Measurements from ENCODE around the gene GABRA5. TPM values are rescaled to one million over a fixed set of nuclear protein-coding genes. Genes with fewer than 3 reads are reported as not detected.

The GABRA5 gene
- total RNA-seq, 1 donor from 2014 or later = 1.1 TPM

DNA sequence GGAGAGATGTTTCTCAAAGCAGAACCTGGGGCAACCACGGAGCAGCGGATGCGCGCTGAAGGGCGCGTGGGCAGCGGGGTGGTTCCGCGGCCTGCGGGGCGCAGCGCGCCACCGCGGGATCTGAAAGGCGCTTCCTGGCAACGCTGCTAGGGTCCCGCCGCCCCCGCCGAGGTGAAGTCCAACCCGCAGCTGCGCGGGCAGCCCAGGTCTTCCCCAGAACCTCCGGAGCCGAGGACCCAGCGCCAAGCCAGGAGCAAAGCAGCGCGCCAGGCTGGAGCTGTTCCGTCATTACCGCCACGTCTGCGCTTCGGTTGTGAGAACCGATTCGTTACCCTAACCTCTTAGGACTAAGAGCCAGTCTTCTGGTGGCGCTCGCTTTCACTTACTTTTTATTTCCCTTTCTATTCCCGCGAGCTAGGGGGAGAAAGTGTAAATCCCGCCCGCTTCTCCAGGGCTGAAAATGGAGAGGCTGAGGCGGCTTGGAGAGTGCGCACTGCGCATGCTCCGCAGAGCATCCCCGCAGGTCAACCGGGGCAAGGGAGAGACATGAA, 100.9 kb downstream of the GABRA5 start:
- Mint-ChIP-seq H3K36me3 (ENCODE audit: unreplicated experiment) (peaks cover 6% of the 10 kb centered on the region), H3K4me1 (ENCODE audit: low read depth, unreplicated experiment) (no peaks in the 10 kb centered on the region), H3K27ac (ENCODE audit: unreplicated experiment) (peak overlapping the region; percentile 72), H3K27me3 (ENCODE audit: unreplicated experiment) (peaks cover 23% of the 10 kb centered on the region), H3K4me3 (ENCODE audit: unreplicated experiment) (peak overlapping the region; percentile 87), H3K9me3 (ENCODE audit: unreplicated experiment) (peaks cover 2% of the 10 kb centered on the region)
- TF ChIP-seq, protein P1, sequence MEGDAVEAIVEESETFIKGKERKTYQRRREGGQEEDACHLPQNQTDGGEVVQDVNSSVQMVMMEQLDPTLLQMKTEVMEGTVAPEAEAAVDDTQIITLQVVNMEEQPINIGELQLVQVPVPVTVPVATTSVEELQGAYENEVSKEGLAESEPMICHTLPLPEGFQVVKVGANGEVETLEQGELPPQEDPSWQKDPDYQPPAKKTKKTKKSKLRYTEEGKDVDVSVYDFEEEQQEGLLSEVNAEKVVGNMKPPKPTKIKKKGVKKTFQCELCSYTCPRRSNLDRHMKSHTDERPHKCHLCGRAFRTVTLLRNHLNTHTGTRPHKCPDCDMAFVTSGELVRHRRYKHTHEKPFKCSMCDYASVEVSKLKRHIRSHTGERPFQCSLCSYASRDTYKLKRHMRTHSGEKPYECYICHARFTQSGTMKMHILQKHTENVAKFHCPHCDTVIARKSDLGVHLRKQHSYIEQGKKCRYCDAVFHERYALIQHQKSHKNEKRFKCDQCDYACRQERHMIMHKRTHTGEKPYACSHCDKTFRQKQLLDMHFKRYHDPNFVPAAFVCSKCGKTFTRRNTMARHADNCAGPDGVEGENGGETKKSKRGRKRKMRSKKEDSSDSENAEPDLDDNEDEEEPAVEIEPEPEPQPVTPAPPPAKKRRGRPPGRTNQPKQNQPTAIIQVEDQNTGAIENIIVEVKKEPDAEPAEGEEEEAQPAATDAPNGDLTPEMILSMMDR (IDR thresholded peaks at IDR 0.05; ENCODE audit: partially characterized antibody, unreplicated experiment) = no peak
- DNase-seq = peak; percentile 82

DNA sequence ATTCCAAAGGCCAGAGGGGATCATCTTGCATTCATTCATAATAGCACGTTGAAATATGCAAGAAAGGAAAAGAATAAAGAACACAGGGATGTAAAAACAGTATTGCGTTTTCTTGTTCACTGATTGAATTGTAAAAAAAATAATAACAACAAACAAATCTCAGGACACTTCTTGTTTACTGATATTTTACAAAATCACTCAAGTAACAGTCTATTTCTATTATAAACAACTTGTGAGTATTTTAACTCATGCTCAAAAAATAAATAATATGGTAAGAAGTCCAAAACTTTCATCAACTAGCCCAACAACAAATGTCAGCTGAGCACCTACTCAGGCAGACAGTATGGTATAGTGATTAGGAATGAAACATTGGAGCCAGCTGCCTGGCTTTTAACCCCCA, 101.9 kb downstream of the GABRA5 start:
- H3K27ac Mint-ChIP-seq (ENCODE audit: unreplicated experiment) = no peak overlapping the region
- peaks cover 2% of the 10 kb centered on the region for H3K9me3 Mint-ChIP-seq (ENCODE audit: unreplicated experiment)
- H3K4me3 Mint-ChIP-seq (ENCODE audit: unreplicated experiment) = peak overlapping the region; percentile 52
- no peaks in the 10 kb centered on the region for H3K4me1 Mint-ChIP-seq (ENCODE audit: low read depth, unreplicated experiment)
- peaks cover 6% of the 10 kb centered on the region for H3K36me3 Mint-ChIP-seq (ENCODE audit: unreplicated experiment)
- peaks cover 22% of the 10 kb centered on the region for H3K27me3 Mint-ChIP-seq (ENCODE audit: unreplicated experiment)
- no peak for DNase-seq
- TF ChIP-seq, protein P1 (IDR thresholded peaks at IDR 0.05; ENCODE audit: partially characterized antibody, unreplicated experiment) = no peak

DNA sequence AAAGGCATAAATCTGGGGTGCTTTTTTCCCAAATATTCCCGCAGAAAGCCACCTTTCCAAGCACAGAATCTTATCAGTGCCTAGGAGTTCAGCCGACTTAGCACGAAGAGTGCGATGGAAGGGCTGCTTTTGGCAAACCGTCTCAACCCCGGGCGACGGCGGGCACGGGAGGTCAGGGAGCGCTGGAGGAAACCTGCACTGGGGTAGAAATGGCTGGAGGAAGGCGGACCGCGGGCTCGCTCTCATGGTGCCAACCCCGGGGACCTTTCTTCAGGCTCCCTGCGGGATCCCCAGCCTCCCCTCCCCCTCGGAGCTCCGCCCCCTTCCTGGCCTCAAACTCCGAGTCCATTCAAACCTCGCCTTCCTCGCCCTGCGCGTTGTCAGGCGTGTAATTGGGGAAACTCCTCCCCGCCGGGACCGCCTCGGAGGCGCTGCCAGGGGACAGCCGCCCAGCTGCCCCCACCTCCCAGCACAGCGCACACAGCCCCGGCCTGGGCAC, 103.9 kb downstream of the GABRA5 start, which contains the start of gene GABRG3:
TSS of gene GABRG3 (plus strand) at position 470 of the 499 bp plus-strand sequence.
- Mint-ChIP-seq H3K36me3 (ENCODE audit: unreplicated experiment) (peaks cover 6% of the 10 kb centered on the region), H3K4me1 (ENCODE audit: low read depth, unreplicated experiment) (no peaks in the 10 kb centered on the region), H3K27me3 (ENCODE audit: unreplicated experiment) (peaks cover 22% of the 10 kb centered on the region), H3K9me3 (ENCODE audit: unreplicated experiment) (peaks cover 2% of the 10 kb centered on the region), H3K4me3 (ENCODE audit: unreplicated experiment) (peak within 1 kb of the TSS; percentile 84), H3K27ac (ENCODE audit: unreplicated experiment) (no peak within 1 kb of the TSS)
- peak; percentile 45 for DNase-seq
- TF ChIP-seq, protein P1 (IDR thresholded peaks at IDR 0.05; ENCODE audit: partially characterized antibody, unreplicated experiment) = no peak

DNA sequence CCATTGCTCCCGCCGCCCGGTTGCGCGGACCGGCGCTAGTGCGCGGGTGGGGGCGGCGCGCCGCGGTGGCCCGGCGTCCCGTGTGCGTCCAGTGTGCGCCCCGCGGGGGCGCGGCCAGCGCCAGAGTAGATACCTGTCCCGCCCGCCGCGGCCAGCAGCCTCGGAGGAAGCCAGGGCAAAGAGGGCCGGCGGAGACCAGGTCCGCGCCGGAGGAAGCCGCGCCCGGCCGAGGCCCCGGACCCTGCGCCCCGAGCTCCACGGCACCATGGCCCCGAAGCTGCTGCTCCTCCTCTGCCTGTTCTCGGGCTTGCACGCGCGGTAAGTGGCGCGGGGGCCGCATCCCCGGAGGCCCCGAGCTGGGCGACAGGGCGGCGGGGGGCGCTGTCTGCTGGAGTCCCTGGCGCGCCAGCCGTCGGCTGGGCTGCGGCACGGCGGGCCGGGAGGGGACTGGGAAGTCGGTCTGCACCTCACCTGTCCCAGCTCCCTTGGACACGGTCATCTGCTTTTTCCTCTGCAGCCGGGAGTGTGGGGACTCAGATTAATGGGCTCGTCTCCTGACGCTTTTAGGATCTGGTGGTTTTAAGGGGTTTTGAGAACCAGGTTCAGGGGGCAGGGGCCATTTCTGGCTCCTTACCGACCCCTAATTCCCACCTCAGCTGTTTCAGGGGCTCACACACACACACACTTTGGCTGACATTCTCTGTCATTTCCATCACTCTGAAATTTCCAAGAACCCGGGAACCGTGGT, 104.6 kb downstream of the GABRA5 start:
- no peaks in the 10 kb centered on the region for H3K4me1 Mint-ChIP-seq (ENCODE audit: low read depth, unreplicated experiment)
- no peak overlapping the region for H3K27ac Mint-ChIP-seq (ENCODE audit: unreplicated experiment)
- peak; percentile 44 for DNase-seq
- peaks cover 6% of the 10 kb centered on the region for H3K36me3 Mint-ChIP-seq (ENCODE audit: unreplicated experiment)
- H3K27me3 Mint-ChIP-seq (ENCODE audit: unreplicated experiment) = peaks cover 22% of the 10 kb centered on the region
- H3K4me3 Mint-ChIP-seq (ENCODE audit: unreplicated experiment) = peak overlapping the region; percentile 81
- TF ChIP-seq, protein P1 (IDR thresholded peaks at IDR 0.05; ENCODE audit: partially characterized antibody, unreplicated experiment) = no peak
- H3K9me3 Mint-ChIP-seq (ENCODE audit: unreplicated experiment) = peaks cover 2% of the 10 kb centered on the region

DNA sequence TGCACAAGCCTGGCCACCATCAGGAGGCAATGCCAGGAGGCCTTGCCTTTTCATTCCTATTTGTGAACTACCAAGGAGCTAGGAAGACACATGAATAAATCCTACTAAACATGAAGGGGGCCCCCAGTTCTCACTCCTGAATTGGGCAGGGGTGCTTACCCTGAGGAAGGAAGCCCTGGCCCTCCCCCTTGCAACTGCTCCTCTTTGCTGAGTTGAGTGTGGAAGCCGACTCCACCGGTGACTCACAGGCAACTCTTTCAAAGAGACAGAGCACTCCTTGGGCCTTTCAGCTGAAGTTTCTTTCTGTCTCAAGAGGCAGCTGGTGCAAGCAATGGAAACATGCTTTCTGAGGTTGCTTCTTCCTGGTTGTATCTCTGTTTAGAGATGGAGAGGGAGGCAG, 105.8 kb downstream of the GABRA5 start:
- TF ChIP-seq, protein P1 (IDR thresholded peaks at IDR 0.05; ENCODE audit: partially characterized antibody, unreplicated experiment) = no peak

More for the DNA sequence above, 105.8 kb downstream of the GABRA5 start:
- Mint-ChIP-seq H3K4me1 (ENCODE audit: low read depth, unreplicated experiment) (no peaks in the 10 kb centered on the region), H3K9me3 (ENCODE audit: unreplicated experiment) (peaks cover 2% of the 10 kb centered on the region), H3K36me3 (ENCODE audit: unreplicated experiment) (peaks cover 6% of the 10 kb centered on the region), H3K27me3 (ENCODE audit: unreplicated experiment) (peaks cover 17% of the 10 kb centered on the region), H3K27ac (ENCODE audit: unreplicated experiment) (no peak overlapping the region), H3K4me3 (ENCODE audit: unreplicated experiment) (peak overlapping the region; percentile 81)
- DNase-seq = no peak

Measured in glutamatergic neuron (in vitro differentiated cells).